HepG2 (cell line): ENCODE measurements around the gene ZNF816. TPM values are rescaled to one million over a fixed set of nuclear protein-coding genes. Genes with fewer than 3 reads are reported as not detected.
"Not testable (repeated sequence)": the region's sequence is repeated elsewhere in the genome, so short reads cannot be mapped to it uniquely, and the experiment has no call there.

ENCODE experiments used
- ATAC-seq: fragments of 200-7000 bp; cut with Tn5 transposase; 3 replicates; pipeline ENCODE4 v1.9.1; 2020; ENCODE audit warnings: mild to moderate bottlenecking, moderate library complexity
- BruUV-seq: library from RNA; stranded (reverse); fragments of 400-500 nt; replicated peaks from 2 replicates; lab custom pipeline; 2021; lab: Mats Ljungman, UMichigan
- CTCF ChIA-PET: fragments of 300-600 bp; formaldehyde crosslinking; extraction: SDS; loops from one replicate; lab custom pipeline; 2021; ENCODE audit warnings: low total read pairs, inconsistent platforms, low intra/inter-chr PET ratio; lab: Yijun Ruan, JAX
- POLR2A ChIA-PET: fragments of 350-600 bp; sonication (Branson Sonifier 250); formaldehyde crosslinking; loops from one replicate; lab custom pipeline; 2020; ENCODE audit warnings: antibody characterized with exemption, inconsistent platforms; lab: Yijun Ruan, JAX
- DNase-seq: peaks from one replicate; pipeline ENCODE4 v3.0.0-alpha.2; 2015; ENCODE audit warnings: low spot score
- FAIRE-seq: peaks from 3 replicates; lab custom pipeline; 2011; peaks lifted over from hg19 to GRCh38; lab: Jason Lieb, UNC
- H2AFZ ChIP-seq: one replicate; pipeline ENCODE4 v1.6.1; 2011; ENCODE audit warnings: low read length, inconsistent platforms
- H3K27ac ChIP-seq: fragments of 300-600 bp; 3 replicates; pipeline ENCODE4 v1.8.0; 2011; ENCODE audit warnings: mixed run types, mild to moderate bottlenecking, mixed read lengths, low read length, inconsistent platforms; ENCODE audit not compliant: insufficient read depth; ENCODE audit errors: extremely low read length
- H3K27me3 ChIP-seq, 2 experiments: fragments of 200-600 bp in 1 of 2; 2 replicates in 1 of 2; 3 replicates in 1 of 2; pipeline versions ENCODE4 v1.6.0 to v1.8.0; 2011; ENCODE audit warnings: low read length in 2 of 2, mild to moderate bottlenecking in 2 of 2, moderate library complexity in 2 of 2, inconsistent platforms in 1 of 2; ENCODE audit not compliant: insufficient read depth in 2 of 2, control insufficient read depth in 1 of 2
- H3K36me3 ChIP-seq, 2 experiments: fragments of 200-600 bp in 1 of 2; replicated peaks in 1 of 2; 2 replicates in 1 of 2; 3 replicates in 1 of 2; pipeline versions ENCODE4 v1.5.1 to v1.8.0; 2011; ENCODE audit warnings: low read length in 2 of 2, inconsistent platforms in 1 of 2; ENCODE audit not compliant: insufficient read depth in 2 of 2, control insufficient read depth in 1 of 2
- H3K4me1 ChIP-seq: 2 replicates; pipeline ENCODE4 v1.5.1; 2012; ENCODE audit warnings: low read length, inconsistent platforms; ENCODE audit not compliant: insufficient read depth
- H3K4me2 ChIP-seq: 2 replicates; pipeline ENCODE4 v1.6.0; 2011; ENCODE audit warnings: low read depth, low read length, inconsistent platforms
- H3K4me3 ChIP-seq, 3 experiments: fragments of 200-600 bp in 1 of 3; sonication (generic), shearing (Covaris generic) in 1 of 3; replicated peaks in 1 of 3; 2 replicates each; pipeline ENCODE4 v1.5.1; 2011 to 2016; ENCODE audit warnings: low read length in 3 of 3, inconsistent platforms in 2 of 3, low read depth in 2 of 3, mild to moderate bottlenecking in 2 of 3, control low read depth in 1 of 3, mixed read lengths in 1 of 3; ENCODE audit not compliant: insufficient read depth in 1 of 3
- H3K79me2 ChIP-seq: one replicate; pipeline ENCODE4 v1.6.1; 2011; ENCODE audit warnings: low read length, inconsistent platforms; ENCODE audit not compliant: insufficient read depth
- H3K9ac ChIP-seq: 2 replicates; pipeline ENCODE4 v1.6.0; 2011; ENCODE audit warnings: mild to moderate bottlenecking, low read depth, low read length, inconsistent platforms; ENCODE audit not compliant: insufficient read depth
- H3K9me3 ChIP-seq: 2 replicates; pipeline ENCODE4 v1.5.1; 2012; ENCODE audit warnings: mild to moderate bottlenecking, low read length
- H4K20me1 ChIP-seq: 2 replicates; pipeline ENCODE4 v1.6.0; 2011; ENCODE audit warnings: inconsistent platforms, mild to moderate bottlenecking, low read length, moderate library complexity; ENCODE audit not compliant: insufficient read depth
- E2F1 ChIP-seq: sonication (generic); formaldehyde crosslinking; IDR thresholded peaks from 2 replicates; pipeline ENCODE4 v1.5.0; 2020; ENCODE audit warnings: missing genetic modification reagents
- GFI1 ChIP-seq: sonication (generic); formaldehyde crosslinking; IDR thresholded peaks from 2 replicates; pipeline ENCODE4 v1.5.0; 2020; ENCODE audit warnings: missing genetic modification reagents, mild to moderate bottlenecking, borderline replicate concordance
- HNRNPLL ChIP-seq: fragments of 200-400 bp; formaldehyde crosslinking; IDR thresholded peaks from 2 replicates; pipeline ENCODE4 v1.6.1; 2017; ENCODE audit warnings: mild to moderate bottlenecking, low read depth, low read length; ENCODE audit not compliant: poor library complexity, severe bottlenecking
- KLF16 ChIP-seq, 2 experiments: sonication (generic) in 1 of 2; formaldehyde crosslinking in 1 of 2; IDR thresholded peaks; 2 replicates each; pipeline versions ENCODE4 v1.6.1 to v1.8.0; 2016 to 2023; ENCODE audit warnings: missing genetic modification reagents in 2 of 2, missing compliant biosample characterization in 1 of 2
- MEF2D ChIP-seq: sonication (generic); formaldehyde crosslinking; IDR thresholded peaks from 2 replicates; pipeline ENCODE4 v1.5.1; 2020; ENCODE audit warnings: mild to moderate bottlenecking, missing genetic modification reagents
- TGIF2 ChIP-seq: IDR thresholded peaks from 2 replicates; pipeline ENCODE4 v1.6.1; 2016; ENCODE audit warnings: control low read depth, missing compliant biosample characterization
- ZNF234 ChIP-seq: sonication (generic); formaldehyde crosslinking; conservative IDR thresholded peaks from 2 replicates; pipeline ENCODE4 v1.5.1; 2020; ENCODE audit warnings: mild to moderate bottlenecking, missing genetic modification reagents
- ZNF557 ChIP-seq: sonication (generic); formaldehyde crosslinking; IDR thresholded peaks from 2 replicates; pipeline ENCODE4 v1.4.0; 2020; ENCODE audit warnings: missing genetic modification reagents
- WGBS: methylation state at CpG from one replicate; pipeline ENCODE4 v1.1.6; 2017; ENCODE audit warnings: low lambda C conversion rate; 5-methylcytosine and 5-hydroxymethylcytosine counted together
- in situ Hi-C: cut with HindIII; loops from 2 replicates; pipeline ENCODE4 v1.10.0; 2017; ENCODE audit warnings: low pct_unique_long_range_greater_than_20kb; ENCODE audit not compliant: extremely low pct_ligation_motif_present
- intact Hi-C: fragments of 100-400 bp; cut with micrococcal nuclease; formaldehyde crosslinking; loops from one replicate; pipeline ENCODE4 v1.10.0; 2022; ENCODE audit not compliant: unreplicated experiment
- polyA plus RNA-seq, 8 experiments: library from polyadenylated mRNA; depleted of rRNA in 3 of 8; stranded (reverse) in 7 of 8; unstranded in 1 of 8; fragments of >200 nt; fragmentation: Illumina TruSeq in 4 of 8; extraction: Trizol in 4 of 8; gene quantifications; 2 replicates each; pipeline versions ENCODE4 v1.2.1 to v1.2.3, GENCODE V29; 2011 to 2016; ENCODE audit warnings: low read depth in 4 of 8, missing spikeins in 1 of 8, mixed read lengths in 1 of 8; ENCODE audit not compliant: insufficient read depth in 1 of 8
- total RNA-seq, 5 experiments: library from RNA; depleted of rRNA; stranded (reverse); fragments of >200 nt; fragmentation: Illumina TruSeq; extraction: Trizol; gene quantifications; 2 replicates each; pipeline ENCODE4 v1.2.3, GENCODE V29; 2016; ENCODE audit warnings: low read depth in 1 of 5
- TF ChIP-seq, protein P1 (sequence below): sonication (generic); formaldehyde crosslinking; IDR thresholded peaks from 2 replicates; pipeline ENCODE4 v1.5.0; 2020; ENCODE audit warnings: missing genetic modification reagents, mild to moderate bottlenecking, borderline replicate concordance
- TF ChIP-seq, protein P2 (sequence below): sonication (generic); formaldehyde crosslinking; IDR thresholded peaks from 2 replicates; pipeline ENCODE4 v1.4.0; 2020; ENCODE audit warnings: mild to moderate bottlenecking, low read depth, missing genetic modification reagents

ZNF816 gene
- total and polyA plus RNA-seq, 2 of the 13 experiments (the other 11 are each of a cell fraction or from before 2014, with no cell fraction given): 5.2 to 14.1 TPM

GRCh38 chr19:52941941-52942385 is 20.7 kb downstream of the ZNF816 start:
- peak; percentile 52 for ATAC-seq
- POLR2A ChIA-PET: no interaction called here
- H2AFZ ChIP-seq: peak overlapping the region; percentile 27

DNA sequence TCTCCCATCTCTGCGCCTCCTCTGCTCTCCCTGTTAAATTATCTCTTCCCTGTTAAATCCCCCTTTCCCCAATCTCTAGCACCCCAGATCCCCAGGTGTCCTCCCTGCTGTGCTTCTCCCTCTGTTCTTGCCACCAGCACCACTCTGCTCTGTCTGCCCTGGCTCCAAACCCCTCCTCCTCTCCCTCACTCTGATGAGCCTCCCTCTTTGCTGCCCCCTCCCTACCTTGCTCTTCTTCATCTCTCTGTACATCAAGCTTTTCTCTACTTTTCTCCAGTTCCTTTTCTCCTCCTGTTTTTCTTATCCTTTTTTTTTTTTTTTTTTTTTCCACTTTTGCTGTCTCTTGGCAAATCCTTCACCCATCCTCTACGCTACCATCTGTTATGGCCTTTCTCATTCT is 21.2 kb downstream of the ZNF816 start:
- H4K20me1 ChIP-seq, in situ Hi-C loops, H3K79me2 ChIP-seq, POLR2A ChIA-PET, FAIRE-seq, DNase-seq, H3K36me3 ChIP-seq, CTCF ChIA-PET, H2AFZ ChIP-seq, H3K27me3 ChIP-seq, ATAC-seq, BruUV-seq, intact Hi-C loops, H3K9me3 ChIP-seq: not testable (repeated sequence)
- H3K4me1 ChIP-seq: peaks cover 55% of the 10 kb centered on the region
- H3K9ac ChIP-seq: peak overlapping the region; percentile 91; the same call in 1 of the 2 replicates
- H3K4me3 ChIP-seq: peak overlapping the region; percentile 75 to 89 (median 79)
- WGBS: 69% methylated on average over 2 of the region's 2 CpGs
- H3K4me2 ChIP-seq: peak overlapping the region; percentile 81
- H3K27ac ChIP-seq: peak overlapping the region; percentile 81

More at GRCh38 chr19:52941941-52942385, 20.7 kb downstream of the ZNF816 start:
- H3K4me1 ChIP-seq: peaks cover 50% of the 10 kb centered on the region
- peak overlapping the region; percentile 91 for H3K9ac ChIP-seq
- TF ChIP-seq ZNF234 (CRISPR knock-in tag) (no peak), TGIF2 (CRISPR knock-in tag) (0 out of 2 replicates have a peak, but pooled peaks have one; percentile 9), KLF16 (CRISPR knock-in tag; IDR thresholded peaks at IDR 0.05) (0 out of 4 replicates have a peak, but pooled peaks of 1 of the 2 experiments have one; percentile 14), MEF2D (CRISPR knock-in tag) (0 out of 2 replicates have a peak, but pooled peaks have one; percentile 3), ZNF557 (CRISPR knock-in tag) (0 out of 2 replicates have a peak, but pooled peaks have one; percentile 50), GFI1 (CRISPR knock-in tag) (0 out of 2 replicates have a peak, but pooled peaks have one; percentile 29), HNRNPLL (peak; percentile 10), E2F1 (CRISPR knock-in tag) (0 out of 2 replicates have a peak, but pooled peaks have one; percentile 13)
- TF ChIP-seq, protein P1, sequence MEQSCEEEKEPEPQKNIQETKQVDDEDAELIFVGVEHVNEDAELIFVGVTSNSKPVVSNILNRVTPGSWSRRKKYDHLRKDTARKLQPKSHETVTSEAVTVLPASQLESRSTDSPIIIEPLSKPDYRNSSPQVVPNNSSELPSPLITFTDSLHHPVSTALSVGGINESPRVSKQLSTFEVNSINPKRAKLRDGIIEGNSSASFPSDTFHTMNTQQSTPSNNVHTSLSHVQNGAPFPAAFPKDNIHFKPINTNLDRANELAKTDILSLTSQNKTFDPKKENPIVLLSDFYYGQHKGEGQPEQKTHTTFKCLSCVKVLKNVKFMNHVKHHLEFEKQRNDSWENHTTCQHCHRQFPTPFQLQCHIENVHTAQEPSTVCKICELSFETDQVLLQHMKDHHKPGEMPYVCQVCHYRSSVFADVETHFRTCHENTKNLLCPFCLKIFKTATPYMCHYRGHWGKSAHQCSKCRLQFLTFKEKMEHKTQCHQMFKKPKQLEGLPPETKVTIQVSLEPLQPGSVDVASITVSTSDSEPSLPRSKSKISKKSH (CRISPR knock-in tag): peak; percentile 19; the same call in 1 of the 2 replicates
- TF ChIP-seq, protein P2, sequence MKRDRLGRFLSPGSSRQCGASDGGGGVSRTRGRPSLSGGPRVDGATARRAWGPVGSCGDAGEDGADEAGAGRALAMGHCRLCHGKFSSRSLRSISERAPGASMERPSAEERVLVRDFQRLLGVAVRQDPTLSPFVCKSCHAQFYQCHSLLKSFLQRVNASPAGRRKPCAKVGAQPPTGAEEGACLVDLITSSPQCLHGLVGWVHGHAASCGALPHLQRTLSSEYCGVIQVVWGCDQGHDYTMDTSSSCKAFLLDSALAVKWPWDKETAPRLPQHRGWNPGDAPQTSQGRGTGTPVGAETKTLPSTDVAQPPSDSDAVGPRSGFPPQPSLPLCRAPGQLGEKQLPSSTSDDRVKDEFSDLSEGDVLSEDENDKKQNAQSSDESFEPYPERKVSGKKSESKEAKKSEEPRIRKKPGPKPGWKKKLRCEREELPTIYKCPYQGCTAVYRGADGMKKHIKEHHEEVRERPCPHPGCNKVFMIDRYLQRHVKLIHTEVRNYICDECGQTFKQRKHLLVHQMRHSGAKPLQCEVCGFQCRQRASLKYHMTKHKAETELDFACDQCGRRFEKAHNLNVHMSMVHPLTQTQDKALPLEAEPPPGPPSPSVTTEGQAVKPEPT (CRISPR knock-in tag): no peak
- CTCF ChIA-PET: no interaction called here
- H3K27ac ChIP-seq: peak overlapping the region; percentile 81
- in situ Hi-C loops: no loop called here
- DNase-seq (no peak), FAIRE-seq (no peak)
- H3K27me3 ChIP-seq: no peaks in the 10 kb centered on the region; a peak in 2 of 5 replicates
- intact Hi-C loops: no loop called here
- peak overlapping the region; percentile 75 to 89 (median 79) for H3K4me3 ChIP-seq
- H4K20me1 ChIP-seq: no peaks in the 10 kb centered on the region
- H3K79me2 ChIP-seq: peaks cover 8% of the 10 kb centered on the region
- no peaks in the 10 kb centered on the region for H3K36me3 ChIP-seq
- H3K9me3 ChIP-seq: no peaks in the 10 kb centered on the region; the same call in 1 of the 2 replicates
- BruUV-seq: TSS peak; percentile 84
- peak overlapping the region; percentile 81 for H3K4me2 ChIP-seq
- 1% methylated on average over 26 of the region's 26 CpGs for WGBS
